ENCODE data around the gene PIPOX. TPM values are rescaled to one million over a fixed set of nuclear protein-coding genes. Genes with fewer than 3 reads are reported as not detected.
A peak's percentile ranks its signal among the peaks of the same experiment; 100 is the strongest.

PIPOX gene, protein sequence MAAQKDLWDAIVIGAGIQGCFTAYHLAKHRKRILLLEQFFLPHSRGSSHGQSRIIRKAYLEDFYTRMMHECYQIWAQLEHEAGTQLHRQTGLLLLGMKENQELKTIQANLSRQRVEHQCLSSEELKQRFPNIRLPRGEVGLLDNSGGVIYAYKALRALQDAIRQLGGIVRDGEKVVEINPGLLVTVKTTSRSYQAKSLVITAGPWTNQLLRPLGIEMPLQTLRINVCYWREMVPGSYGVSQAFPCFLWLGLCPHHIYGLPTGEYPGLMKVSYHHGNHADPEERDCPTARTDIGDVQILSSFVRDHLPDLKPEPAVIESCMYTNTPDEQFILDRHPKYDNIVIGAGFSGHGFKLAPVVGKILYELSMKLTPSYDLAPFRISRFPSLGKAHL
- 2.2 TPM for total RNA-seq (2013)
- polyA plus RNA-seq (under 1 TPM in 2 of 3 donors, not detected in 1; 0.30 to 0.56 TPM), polyA minus RNA-seq (4.2 and 6.1 TPM in 2 replicates), total RNA-seq (0.28 to 3.2 (median 1.5) reads per million in 11 experiments)

DNA sequence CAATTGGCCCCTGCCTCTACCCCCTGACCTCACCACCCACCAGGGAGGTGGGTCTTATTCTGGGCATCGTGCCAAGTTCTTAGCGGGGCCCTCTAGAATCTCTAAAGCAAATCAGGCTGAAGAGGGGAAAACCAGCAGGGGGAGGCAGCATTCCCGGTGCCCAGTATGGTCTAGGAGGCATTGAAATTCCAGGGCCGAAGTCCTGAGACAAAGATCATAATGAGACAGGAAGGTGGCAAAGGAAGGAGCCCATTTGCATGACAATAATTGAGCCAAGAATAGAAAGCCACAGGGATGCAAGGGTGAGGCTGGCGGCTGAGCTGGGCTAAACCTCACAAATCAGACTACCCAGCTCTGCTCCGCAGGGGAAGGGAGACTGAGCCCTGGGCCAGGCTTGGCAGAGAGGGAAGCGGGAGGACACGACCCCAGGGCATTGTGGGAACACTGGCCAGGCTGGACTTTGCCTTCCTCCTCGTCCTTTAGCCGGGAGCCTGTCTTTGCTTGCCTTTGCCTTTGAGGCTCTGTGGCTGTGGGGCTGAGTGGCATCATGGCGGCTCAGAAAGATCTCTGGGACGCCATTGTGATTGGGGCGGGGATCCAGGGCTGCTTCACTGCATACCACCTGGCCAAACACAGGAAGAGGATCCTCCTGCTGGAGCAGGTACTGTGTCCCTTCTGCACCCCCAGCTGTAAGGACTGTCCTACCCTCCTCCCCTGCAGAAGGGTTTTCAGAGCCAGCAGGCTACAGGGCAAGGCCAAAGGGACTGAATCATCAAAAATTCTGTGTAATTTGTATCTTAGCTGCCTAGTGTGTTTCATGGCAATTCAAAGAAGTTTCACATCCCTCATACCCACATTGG, at the start of gene PIPOX:
Gene PIPOX (plus strand): TSS at position 463 of the 860 bp plus-strand sequence. CDS start 85 bp downstream, at position 548.
- H3K27ac Mint-ChIP-seq = peak within 1 kb of the TSS; percentile 85 to 96 (median 93)
- DNase-seq = peak; percentile 76 to 93 (median 87)
- no peaks in the 10 kb centered on the region for H3K36me3 ChIP-seq (replicated peaks in 1 of 2; ENCODE audit: control insufficient read depth in 1 of 2, insufficient read depth in 2 of 2, low read length in 2 of 2)
- TF ChIP-seq, protein P1, sequence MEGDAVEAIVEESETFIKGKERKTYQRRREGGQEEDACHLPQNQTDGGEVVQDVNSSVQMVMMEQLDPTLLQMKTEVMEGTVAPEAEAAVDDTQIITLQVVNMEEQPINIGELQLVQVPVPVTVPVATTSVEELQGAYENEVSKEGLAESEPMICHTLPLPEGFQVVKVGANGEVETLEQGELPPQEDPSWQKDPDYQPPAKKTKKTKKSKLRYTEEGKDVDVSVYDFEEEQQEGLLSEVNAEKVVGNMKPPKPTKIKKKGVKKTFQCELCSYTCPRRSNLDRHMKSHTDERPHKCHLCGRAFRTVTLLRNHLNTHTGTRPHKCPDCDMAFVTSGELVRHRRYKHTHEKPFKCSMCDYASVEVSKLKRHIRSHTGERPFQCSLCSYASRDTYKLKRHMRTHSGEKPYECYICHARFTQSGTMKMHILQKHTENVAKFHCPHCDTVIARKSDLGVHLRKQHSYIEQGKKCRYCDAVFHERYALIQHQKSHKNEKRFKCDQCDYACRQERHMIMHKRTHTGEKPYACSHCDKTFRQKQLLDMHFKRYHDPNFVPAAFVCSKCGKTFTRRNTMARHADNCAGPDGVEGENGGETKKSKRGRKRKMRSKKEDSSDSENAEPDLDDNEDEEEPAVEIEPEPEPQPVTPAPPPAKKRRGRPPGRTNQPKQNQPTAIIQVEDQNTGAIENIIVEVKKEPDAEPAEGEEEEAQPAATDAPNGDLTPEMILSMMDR (IDR thresholded peaks at IDR 0.05) = no peak
- H3K27me3 ChIP-seq (ENCODE audit: control insufficient read depth in 2 of 2, insufficient read depth in 2 of 2, low read length in 2 of 2) = peaks cover 3 to 7% of the 10 kb centered on the region in 2 donors
- no peaks in the 10 kb centered on the region for H4K20me1 ChIP-seq (ENCODE audit: insufficient read depth, low read length)
- H2AFZ ChIP-seq (ENCODE audit: insufficient read depth, low read depth, low read length, poor library complexity, severe bottlenecking) = no peak within 1 kb of the TSS
- H3K36me3 Mint-ChIP-seq = peaks cover 0 to 7% of the 10 kb centered on the region in 2 donors
- peak within 1 kb of the TSS; percentile 81 to 84 for H3K27ac ChIP-seq (ENCODE audit: low read depth in 1 of 2, low read length in 2 of 2)
- no peaks in the 10 kb centered on the region for H3K9me3 Mint-ChIP-seq
- H3K79me2 ChIP-seq (ENCODE audit: insufficient read depth, low read length) = no peaks in the 10 kb centered on the region
- no peak within 1 kb of the TSS for H3K9ac ChIP-seq (ENCODE audit: insufficient read depth, low read length, poor library complexity, severe bottlenecking)
- intact Hi-C loops (cut with micrococcal nuclease) = no loop called here
- H3K4me3 ChIP-seq (replicated peaks in 1 of 3; ENCODE audit: low read depth in 2 of 3, low read length in 3 of 3) = peak within 1 kb of the TSS in 1 of 3 experiments; percentile 60
- peak within 1 kb of the TSS; percentile 62 for H3K4me2 ChIP-seq (replicated peaks; ENCODE audit: extremely low read depth, low read length, poor library complexity, severe bottlenecking)
- H3K9me3 ChIP-seq (replicated peaks in 1 of 2; ENCODE audit: control insufficient read depth in 1 of 2, insufficient read depth in 1 of 2, low read length in 2 of 2) = no peaks in the 10 kb centered on the region
- peak within 1 kb of the TSS; percentile 56 to 63 for H3K4me3 Mint-ChIP-seq
- peaks cover 53 to 54% of the 10 kb centered on the region in 2 donors for H3K4me1 ChIP-seq (ENCODE audit: control insufficient read depth in 1 of 2, insufficient read depth in 2 of 2, low read length in 2 of 2)
- 32% methylated on average over 11 of the region's 13 CpGs for WGBS (ENCODE audit: insufficient coverage)
- H3K27me3 Mint-ChIP-seq (ENCODE audit: low read depth in 3 of 3) = peaks cover 0 to 7% (median 5%) of the 10 kb centered on the region in 3 donors
- peaks cover 54% of the 10 kb centered on the region for H3K4me1 Mint-ChIP-seq

Data from CD14-positive monocyte (primary cell).